HEK293 (cell line): ENCODE results near the gene ANKRD22.

Source experiments
- CTCF ChIA-PET: fragments of 350-600 bp; formaldehyde crosslinking; extraction: SDS; loops from one replicate; lab custom pipeline; 2021; ENCODE audit warnings: antibody characterized with exemption; lab: Yijun Ruan, JAX
- POLR2A ChIA-PET: fragments of 300-600 bp; formaldehyde crosslinking; extraction: SDS; loops from one replicate; lab custom pipeline; 2020; ENCODE audit warnings: antibody characterized with exemption, inconsistent platforms; lab: Yijun Ruan, JAX
- H3K27ac ChIP-seq: fragments of 200-500 bp; sonication (Bioruptor generic); 2 replicates; pipeline ENCODE4 v1.5.1; 2014; ENCODE audit warnings: low read depth, low read length, control low read depth, inconsistent platforms; ENCODE audit errors: extremely low read depth
- H3K36me3 ChIP-seq, 2 experiments: fragments of 200-500 bp in 1 of 2; sonication (Bioruptor generic) in 1 of 2; 1 replicate in 1 of 2; 2 replicates in 1 of 2; pipeline ENCODE4 v1.5.1; 2014 to 2017; ENCODE audit warnings: inconsistent platforms in 2 of 2, low read length in 2 of 2; ENCODE audit not compliant: control insufficient read depth in 2 of 2, insufficient read depth in 1 of 2
- H3K4me1 ChIP-seq: fragments of 200-500 bp; sonication (Bioruptor generic); 2 replicates; pipeline ENCODE4 v1.5.1; 2014; ENCODE audit warnings: mild to moderate bottlenecking, low read length, inconsistent platforms; ENCODE audit not compliant: control insufficient read depth, insufficient read depth
- H3K4me3 ChIP-seq: 2 replicates; pipeline ENCODE4 v1.5.1; 2011; ENCODE audit warnings: low read depth, mild to moderate bottlenecking, control low read depth, low read length, moderate library complexity
- H3K9me3 ChIP-seq: fragments of 200-500 bp; sonication (Bioruptor generic); 2 replicates; pipeline ENCODE4 v1.5.1; 2014; ENCODE audit warnings: low read depth, low read length, inconsistent platforms; ENCODE audit not compliant: control insufficient read depth, insufficient read depth
- ZFP41 ChIP-seq: fragments of 450-650 bp; formaldehyde crosslinking; IDR thresholded peaks from 2 replicates; pipeline ENCODE4 v1.5.1; 2016; ENCODE audit warnings: missing biosample characterization, missing genetic modification characterization, borderline replicate concordance
- ZFP69B ChIP-seq: fragments of 450-650 bp; formaldehyde crosslinking; IDR thresholded peaks from 2 replicates; pipeline ENCODE4 v1.5.1; 2016; ENCODE audit warnings: missing biosample characterization, missing genetic modification characterization
- ZNF112 ChIP-seq: fragments of 450-650 bp; formaldehyde crosslinking; IDR thresholded peaks from 2 replicates; pipeline ENCODE4 v1.5.0; 2017; ENCODE audit warnings: missing biosample characterization, missing genetic modification characterization
- ZNF146 ChIP-seq: fragments of 450-650 bp; formaldehyde crosslinking; IDR thresholded peaks from 2 replicates; pipeline ENCODE4 v1.5.1; 2016; ENCODE audit warnings: missing biosample characterization, missing genetic modification characterization
- ZNF202 ChIP-seq: fragments of 450-650 bp; formaldehyde crosslinking; IDR thresholded peaks from 2 replicates; pipeline ENCODE4 v1.5.1; 2016; ENCODE audit warnings: missing biosample characterization, missing genetic modification characterization, borderline replicate concordance
- ZNF239 ChIP-seq: fragments of 450-650 bp; formaldehyde crosslinking; IDR thresholded peaks from 2 replicates; pipeline ENCODE4 v1.5.1; 2016; ENCODE audit warnings: missing biosample characterization, missing genetic modification characterization
- ZNF398 ChIP-seq: fragments of 450-650 bp; formaldehyde crosslinking; IDR thresholded peaks from 2 replicates; pipeline ENCODE4 v1.5.1; 2017; ENCODE audit warnings: missing biosample characterization, missing genetic modification characterization
- ZNF747 ChIP-seq: fragments of 450-650 bp; formaldehyde crosslinking; IDR thresholded peaks from 2 replicates; pipeline ENCODE4 v1.5.1; 2016; ENCODE audit warnings: missing biosample characterization, missing genetic modification characterization
- ZNF785 ChIP-seq: fragments of 450-650 bp; formaldehyde crosslinking; IDR thresholded peaks from 2 replicates; pipeline ENCODE4 v1.5.1; 2016; ENCODE audit warnings: missing biosample characterization, missing genetic modification characterization
- ZSCAN16 ChIP-seq: fragments of 450-650 bp; formaldehyde crosslinking; IDR thresholded peaks from 2 replicates; pipeline ENCODE4 v1.5.1; 2016; ENCODE audit warnings: missing biosample characterization, missing genetic modification characterization
- TF ChIP-seq, protein P1 (sequence below): fragments of 450-650 bp; formaldehyde crosslinking; IDR thresholded peaks from 2 replicates; pipeline ENCODE4 v1.5.1; 2016; ENCODE audit warnings: missing biosample characterization, missing genetic modification characterization
- TF ChIP-seq, protein P2 (sequence below): fragments of 450-650 bp; formaldehyde crosslinking; IDR thresholded peaks from 2 replicates; pipeline ENCODE4 v1.5.1; 2016; ENCODE audit warnings: missing biosample characterization, missing genetic modification characterization
- TF ChIP-seq, protein P3 (sequence below): fragments of 450-650 bp; formaldehyde crosslinking; IDR thresholded peaks from 2 replicates; pipeline ENCODE4 v1.5.1; 2016; ENCODE audit warnings: missing biosample characterization, missing genetic modification characterization
- TF ChIP-seq, protein P4 (sequence below): fragments of 450-650 bp; formaldehyde crosslinking; IDR thresholded peaks from 2 replicates; pipeline ENCODE4 v1.5.1; 2016; ENCODE audit warnings: missing biosample characterization, missing genetic modification characterization

The ANKRD22 gene

DNA sequence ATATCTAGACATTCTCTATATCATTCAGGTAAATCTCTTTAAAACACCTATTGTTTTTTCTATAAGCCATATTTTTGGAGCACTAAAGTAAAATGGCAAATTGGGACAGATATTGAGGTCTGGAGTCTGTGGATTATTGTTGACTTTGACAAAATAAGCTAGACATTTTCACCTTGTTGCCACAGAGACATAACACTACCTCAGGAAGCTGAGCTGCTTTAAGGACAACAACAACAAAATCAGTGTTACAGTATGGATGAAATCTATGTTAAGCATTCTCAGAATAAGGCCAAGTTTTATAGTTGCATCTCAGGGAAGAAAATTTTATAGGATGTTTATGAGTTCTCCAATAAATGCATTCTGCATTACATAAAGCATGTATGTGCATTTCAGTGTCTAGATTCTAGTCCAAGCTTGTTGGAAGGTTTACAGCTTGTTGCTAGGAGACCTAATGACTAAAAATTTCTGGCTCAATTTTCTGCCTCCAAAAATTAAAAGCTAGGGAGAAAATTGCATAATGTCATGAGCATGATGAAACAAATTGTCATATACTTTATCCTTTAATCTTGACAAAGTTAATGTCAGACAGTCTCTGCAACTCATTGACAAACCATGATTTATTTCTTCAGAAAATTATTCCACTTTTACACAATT lies 30.8 kb downstream of the ANKRD22 start (continued):
- TF ChIP-seq ZNF239 (no peak), ZNF112 (tag by site-specific recombination) (no peak), ZNF747 (tag by site-specific recombination) (no peak)

DNA sequence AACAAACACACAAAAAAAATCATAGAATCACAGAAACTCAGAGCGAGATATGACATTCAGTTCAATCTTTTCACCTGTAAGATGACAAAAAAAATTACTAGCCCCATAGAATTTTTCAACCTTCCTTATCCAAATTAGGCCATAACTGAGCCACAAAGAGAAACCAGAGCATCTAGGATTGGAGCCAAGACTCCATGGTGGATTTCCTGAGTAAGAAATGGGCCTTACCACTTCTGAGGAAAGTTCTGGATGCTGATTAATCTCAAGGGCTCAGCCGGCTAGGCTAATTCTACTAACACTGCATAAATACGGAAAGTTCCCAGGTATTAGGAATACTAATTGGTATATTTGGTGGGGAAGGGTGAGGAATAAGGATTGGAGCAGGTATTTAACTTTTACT lies 32.4 kb downstream of the ANKRD22 start:
- H3K36me3 ChIP-seq = no peaks in the 10 kb centered on the region
- CTCF ChIA-PET = interaction anchor here (0.7 to 1.3 kb wide), 2 partner anchors 113 to 325 kb away, joined by 3 to 5 read pairs; no protein-coding TSS in a partner anchor
- no peak overlapping the region for H3K27ac ChIP-seq
- H3K9me3 ChIP-seq = no peaks in the 10 kb centered on the region
- H3K4me3 ChIP-seq = no peak overlapping the region
- no peaks in the 10 kb centered on the region for H3K4me1 ChIP-seq
- TF ChIP-seq, protein P1, sequence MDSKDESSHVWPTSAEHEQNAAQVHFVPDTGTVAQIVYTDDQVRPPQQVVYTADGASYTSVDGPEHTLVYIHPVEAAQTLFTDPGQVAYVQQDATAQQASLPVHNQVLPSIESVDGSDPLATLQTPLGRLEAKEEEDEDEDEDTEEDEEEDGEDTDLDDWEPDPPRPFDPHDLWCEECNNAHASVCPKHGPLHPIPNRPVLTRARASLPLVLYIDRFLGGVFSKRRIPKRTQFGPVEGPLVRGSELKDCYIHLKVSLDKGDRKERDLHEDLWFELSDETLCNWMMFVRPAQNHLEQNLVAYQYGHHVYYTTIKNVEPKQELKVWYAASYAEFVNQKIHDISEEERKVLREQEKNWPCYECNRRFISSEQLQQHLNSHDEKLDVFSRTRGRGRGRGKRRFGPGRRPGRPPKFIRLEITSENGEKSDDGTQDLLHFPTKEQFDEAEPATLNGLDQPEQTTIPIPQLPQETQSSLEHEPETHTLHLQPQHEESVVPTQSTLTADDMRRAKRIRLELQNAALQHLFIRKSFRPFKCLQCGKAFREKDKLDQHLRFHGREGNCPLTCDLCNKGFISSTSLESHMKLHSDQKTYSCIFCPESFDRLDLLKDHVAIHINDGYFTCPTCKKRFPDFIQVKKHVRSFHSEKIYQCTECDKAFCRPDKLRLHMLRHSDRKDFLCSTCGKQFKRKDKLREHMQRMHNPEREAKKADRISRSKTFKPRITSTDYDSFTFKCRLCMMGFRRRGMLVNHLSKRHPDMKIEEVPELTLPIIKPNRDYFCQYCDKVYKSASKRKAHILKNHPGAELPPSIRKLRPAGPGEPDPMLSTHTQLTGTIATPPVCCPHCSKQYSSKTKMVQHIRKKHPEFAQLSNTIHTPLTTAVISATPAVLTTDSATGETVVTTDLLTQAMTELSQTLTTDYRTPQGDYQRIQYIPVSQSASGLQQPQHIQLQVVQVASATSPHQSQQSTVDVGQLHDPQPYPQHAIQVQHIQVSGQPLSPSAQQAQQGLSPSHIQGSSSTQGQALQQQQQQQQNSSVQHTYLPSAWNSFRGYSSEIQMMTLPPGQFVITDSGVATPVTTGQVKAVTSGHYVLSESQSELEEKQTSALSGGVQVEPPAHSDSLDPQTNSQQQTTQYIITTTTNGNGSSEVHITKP (tag by site-specific recombination) = peak; percentile 36; the same call in 1 of the 2 replicates
- TF ChIP-seq, protein P2, sequence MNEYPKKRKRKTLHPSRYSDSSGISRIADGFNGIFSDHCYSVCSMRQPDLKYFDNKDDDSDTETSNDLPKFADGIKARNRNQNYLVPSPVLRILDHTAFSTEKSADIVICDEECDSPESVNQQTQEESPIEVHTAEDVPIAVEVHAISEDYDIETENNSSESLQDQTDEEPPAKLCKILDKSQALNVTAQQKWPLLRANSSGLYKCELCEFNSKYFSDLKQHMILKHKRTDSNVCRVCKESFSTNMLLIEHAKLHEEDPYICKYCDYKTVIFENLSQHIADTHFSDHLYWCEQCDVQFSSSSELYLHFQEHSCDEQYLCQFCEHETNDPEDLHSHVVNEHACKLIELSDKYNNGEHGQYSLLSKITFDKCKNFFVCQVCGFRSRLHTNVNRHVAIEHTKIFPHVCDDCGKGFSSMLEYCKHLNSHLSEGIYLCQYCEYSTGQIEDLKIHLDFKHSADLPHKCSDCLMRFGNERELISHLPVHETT (tag by site-specific recombination) = no peak
- TF ChIP-seq, all 188 proteins: peak for 1
- POLR2A ChIA-PET = no interaction called here

DNA sequence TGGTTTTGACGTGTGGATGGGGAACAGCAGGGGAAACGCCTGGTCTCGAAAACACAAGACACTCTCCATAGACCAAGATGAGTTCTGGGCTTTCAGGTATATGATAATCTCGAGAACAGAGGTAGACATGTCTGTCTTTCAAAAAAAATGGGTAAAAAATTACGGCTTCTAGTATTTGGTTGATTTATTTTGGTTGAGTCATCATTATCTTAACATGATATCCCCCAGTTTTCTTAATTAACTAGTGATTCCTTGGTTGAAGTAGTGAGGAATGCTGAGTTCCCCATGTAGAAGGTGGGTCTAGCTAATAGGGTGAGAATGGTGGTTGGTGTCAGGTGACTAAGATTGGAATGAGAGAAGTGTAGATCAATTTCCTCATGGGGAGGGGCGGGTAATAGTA lies 38.4 kb downstream of the ANKRD22 start:
- CTCF ChIA-PET = interaction anchor here (0.7 to 1.4 kb wide), 3 partner anchors 85 to 408 kb away, joined by 3 to 4 read pairs (median 3); no protein-coding TSS in a partner anchor
- Histone ChIP-seq H3K4me3 (no peak overlapping the region), H3K36me3 (no peaks in the 10 kb centered on the region), H3K27ac (no peak overlapping the region), H3K9me3 (no peaks in the 10 kb centered on the region), H3K4me1 (no peaks in the 10 kb centered on the region)
- TF ChIP-seq ZNF202 (tag by site-specific recombination) (no peak), ZNF785 (tag by site-specific recombination) (no peak), ZNF146 (tag by site-specific recombination) (no peak), ZSCAN16 (tag by site-specific recombination) (no peak), ZNF398 (no peak), ZFP41 (tag by site-specific recombination) (no peak), ZFP69B (no peak)
- TF ChIP-seq, protein P3, sequence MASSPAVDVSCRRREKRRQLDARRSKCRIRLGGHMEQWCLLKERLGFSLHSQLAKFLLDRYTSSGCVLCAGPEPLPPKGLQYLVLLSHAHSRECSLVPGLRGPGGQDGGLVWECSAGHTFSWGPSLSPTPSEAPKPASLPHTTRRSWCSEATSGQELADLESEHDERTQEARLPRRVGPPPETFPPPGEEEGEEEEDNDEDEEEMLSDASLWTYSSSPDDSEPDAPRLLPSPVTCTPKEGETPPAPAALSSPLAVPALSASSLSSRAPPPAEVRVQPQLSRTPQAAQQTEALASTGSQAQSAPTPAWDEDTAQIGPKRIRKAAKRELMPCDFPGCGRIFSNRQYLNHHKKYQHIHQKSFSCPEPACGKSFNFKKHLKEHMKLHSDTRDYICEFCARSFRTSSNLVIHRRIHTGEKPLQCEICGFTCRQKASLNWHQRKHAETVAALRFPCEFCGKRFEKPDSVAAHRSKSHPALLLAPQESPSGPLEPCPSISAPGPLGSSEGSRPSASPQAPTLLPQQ = no peak
- TF ChIP-seq, protein P4, sequence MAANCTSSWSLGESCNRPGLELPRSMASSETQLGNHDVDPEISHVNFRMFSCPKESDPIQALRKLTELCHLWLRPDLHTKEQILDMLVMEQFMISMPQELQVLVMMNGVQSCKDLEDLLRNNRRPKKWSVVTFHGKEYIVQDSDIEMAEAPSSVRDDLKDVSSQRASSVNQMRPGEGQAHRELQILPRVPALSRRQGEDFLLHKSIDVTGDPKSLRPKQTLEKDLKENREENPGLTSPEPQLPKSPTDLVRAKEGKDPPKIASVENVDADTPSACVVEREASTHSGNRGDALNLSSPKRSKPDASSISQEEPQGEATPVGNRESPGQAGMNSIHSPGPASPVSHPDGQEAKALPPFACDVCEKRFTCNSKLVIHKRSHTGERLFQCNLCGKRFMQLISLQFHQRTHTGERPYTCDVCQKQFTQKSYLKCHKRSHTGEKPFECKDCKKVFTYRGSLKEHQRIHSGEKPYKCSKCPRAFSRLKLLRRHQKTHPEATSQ = no peak
- POLR2A ChIA-PET = no interaction called here
